Activated CD4-positive, alpha-beta T cell treated with anti-CD3 and anti-CD28 coated beads, Interleukin-2, Interleukin-4, amounts not matched to agents 100 ng/mL and 50 ng/mL, durations not matched to agents 16 hours and 8 hours (primary cell): ENCODE measurements around the gene PLEKHJ1.

Experiments
- DNase-seq: peaks from one replicate; pipeline ENCODE4 v3.0.0-alpha.2; 2020; ENCODE audit warnings: low spot score

Gene PLEKHJ1

DNA sequence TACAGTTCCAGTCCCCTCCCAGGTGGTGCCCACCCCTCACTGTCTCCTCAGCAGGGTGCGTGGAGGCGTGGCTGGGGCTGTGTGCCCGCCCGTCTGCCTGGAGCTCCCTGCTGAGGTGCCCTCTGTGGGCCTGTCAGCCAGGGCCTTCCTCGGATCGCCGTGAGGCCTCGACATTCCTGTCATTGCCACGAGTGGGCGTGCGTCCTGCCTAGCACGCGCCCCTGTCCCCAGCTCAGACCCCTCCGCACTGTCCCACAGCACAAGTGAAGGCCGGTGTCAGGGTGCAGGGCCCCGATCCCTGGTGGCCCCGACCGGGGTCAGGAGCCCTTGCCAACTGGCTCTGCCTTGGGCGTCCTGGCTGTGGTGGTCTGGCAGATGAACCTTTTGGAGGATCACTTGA, 40.2 kb downstream of the PLEKHJ1 start:
- no peak for DNase-seq

DNA sequence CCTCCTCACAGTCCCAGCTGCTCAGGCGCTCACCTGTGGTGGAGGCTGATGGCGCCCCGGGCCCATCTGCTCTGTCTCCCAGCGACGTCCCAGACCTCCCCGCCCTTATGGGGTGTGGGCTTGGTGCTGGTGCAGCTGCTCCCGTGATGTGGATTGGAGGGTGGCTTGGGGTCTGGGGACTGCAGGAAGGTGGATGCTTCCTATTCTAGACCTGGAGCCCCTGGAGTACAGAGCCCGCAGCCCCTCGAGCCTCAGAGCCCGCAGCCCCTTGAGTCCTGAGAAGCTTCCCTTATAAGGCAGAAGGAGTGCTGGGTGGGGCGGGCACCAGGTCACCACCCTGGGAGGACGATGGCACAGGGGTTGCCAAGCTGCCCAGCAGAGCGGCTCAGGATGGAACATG, 40.8 kb downstream of the PLEKHJ1 start:
- DNase-seq: no peak

GRCh38 chr19:2194513-2195078, 41.5 kb downstream of the PLEKHJ1 start:
- no peak for DNase-seq

DNA sequence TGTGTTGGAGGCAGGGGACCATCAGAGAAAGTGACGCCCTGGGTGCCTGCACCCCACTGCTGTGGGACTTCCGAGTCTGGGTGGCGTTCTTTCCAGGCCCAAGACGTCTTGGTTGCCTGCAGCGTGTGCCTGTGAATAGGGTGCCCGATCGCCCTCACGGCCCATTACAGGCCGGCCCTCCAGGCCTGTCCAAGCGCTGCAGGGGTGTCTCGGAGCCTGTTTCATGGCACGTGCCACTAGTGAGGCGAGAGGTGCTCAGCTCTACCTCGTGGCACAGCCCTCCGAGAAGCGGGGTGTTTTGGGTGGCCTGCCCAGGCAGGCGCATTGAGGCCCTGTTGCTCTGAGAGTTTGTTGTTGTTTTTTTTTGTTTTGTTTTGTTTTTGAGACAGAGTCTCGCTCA, 42.3 kb downstream of the PLEKHJ1 start:
- no peak for DNase-seq

DNA sequence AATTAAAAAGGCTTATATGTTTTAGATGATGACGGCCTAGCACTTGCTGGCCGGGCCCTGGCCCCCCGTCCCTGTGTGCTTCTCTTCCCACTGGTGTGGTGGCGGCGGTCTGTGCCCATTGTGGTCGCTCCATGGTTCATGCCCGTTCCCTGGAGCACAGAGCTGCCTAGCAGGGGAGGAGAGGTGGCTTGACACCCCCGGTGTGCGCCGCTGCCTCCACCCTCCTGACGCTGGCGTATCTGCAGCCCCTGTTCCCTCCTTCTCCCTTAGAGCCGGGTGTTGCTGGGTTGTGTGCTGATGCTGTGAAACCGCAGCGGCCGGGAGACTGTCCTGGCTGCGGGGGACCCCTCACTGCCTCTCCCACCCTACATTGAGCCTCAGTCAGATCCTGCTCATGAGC, 43.3 kb downstream of the PLEKHJ1 start:
- no peak for DNase-seq

GRCh38 chr19:2191456-2192310, 44.4 kb downstream of the PLEKHJ1 start:
- no peak for DNase-seq

GRCh38 chr19:2190848-2191455, 45.2 kb downstream of the PLEKHJ1 start:
- DNase-seq: no peak

- no peak for DNase-seq
Measured at GRCh38 chr19:2189880-2190279, 46.2 kb downstream of the PLEKHJ1 start.

GRCh38 chr19:2188708-2189385, 47.3 kb downstream of the PLEKHJ1 start:
- DNase-seq: no peak

DNA sequence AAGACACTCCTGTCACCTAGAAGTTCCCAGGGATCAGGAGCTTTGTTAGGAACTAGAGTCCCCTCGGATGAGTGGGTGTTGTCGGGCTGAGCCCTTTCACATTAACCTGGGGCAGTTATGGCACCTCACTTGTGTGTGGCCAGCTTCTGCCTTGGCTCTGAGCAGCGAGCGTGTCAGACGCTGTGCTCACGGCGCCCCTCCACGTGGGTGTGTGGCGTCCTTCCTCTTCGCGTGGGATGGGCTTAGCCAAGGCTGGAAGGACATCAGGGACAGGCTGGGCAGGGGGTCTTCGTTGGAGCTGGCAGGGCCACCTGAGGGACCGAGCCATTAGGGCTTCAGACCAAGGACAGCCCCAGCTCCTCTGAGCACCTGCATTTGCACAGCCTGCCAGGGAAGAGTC, 49.0 kb downstream of the PLEKHJ1 start:
- DNase-seq: no peak

- no peak for DNase-seq
Measured at GRCh38 chr19:2186071-2186846, 49.9 kb downstream of the PLEKHJ1 start.

DNA sequence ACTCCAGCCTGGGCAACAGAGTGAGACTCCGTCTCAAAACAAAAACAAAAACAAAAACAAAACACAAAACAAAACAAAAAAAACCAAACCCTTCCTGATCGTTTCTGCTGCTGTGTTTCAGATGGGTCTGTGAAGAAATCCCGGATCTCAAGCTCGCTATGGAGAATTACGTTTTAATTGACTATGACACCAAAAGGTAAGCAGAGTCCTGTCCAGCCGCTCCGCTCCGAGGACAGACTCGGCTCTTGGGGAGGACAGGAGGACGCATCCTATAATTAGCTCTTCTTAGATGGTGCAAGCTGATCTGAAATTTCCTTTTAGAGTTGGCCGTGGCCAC, 50.4 kb downstream of the PLEKHJ1 start:
- DNase-seq: no peak

GRCh38 chr19:2184422-2184975, 51.6 kb downstream of the PLEKHJ1 start:
- DNase-seq: no peak
